ENCODE results near the gene MFAP4.

The MFAP4 gene

GRCh38 chr17:19384723-19385391 lies 2.1 kb downstream of the MFAP4 start:
- FAIRE-seq, result no peak

- no peak for FAIRE-seq
Observed at GRCh38 chr17:19383681-19384470, 3.1 kb downstream of the MFAP4 start.

- no peak for FAIRE-seq
Observed at GRCh38 chr17:19382531-19383444, 4.2 kb downstream of the MFAP4 start.

- no peak for FAIRE-seq
Observed at GRCh38 chr17:19381741-19382444, 5.1 kb downstream of the MFAP4 start.

- no peak for FAIRE-seq
Observed at GRCh38 chr17:19381361-19381740, 5.6 kb downstream of the MFAP4 start.

- no peak for FAIRE-seq
Observed at GRCh38 chr17:19380481-19381301, 6.3 kb downstream of the MFAP4 start.

- FAIRE-seq, result no peak
Observed at GRCh38 chr17:19379361-19380065, 7.5 kb downstream of the MFAP4 start.

- no peak for FAIRE-seq
Observed at GRCh38 chr17:19378416-19379360, 8.3 kb downstream of the MFAP4 start, which contains the start of gene MAPK7. Gene MAPK7 (plus strand): TSS chr17:19378498. CDS start chr17:19378901, 403 bp downstream.

GRCh38 chr17:19377602-19378415 lies 9.2 kb downstream of the MFAP4 start:
- FAIRE-seq, result peak; percentile 95

GRCh38 chr17:19376811-19377210 lies 10.2 kb downstream of the MFAP4 start:
- no peak for FAIRE-seq

- no peak for FAIRE-seq
Observed at GRCh38 chr17:19375732-19376131, 11.3 kb downstream of the MFAP4 start.

- FAIRE-seq, result no peak
Observed at GRCh38 chr17:19374136-19374535, 12.9 kb downstream of the MFAP4 start.

- FAIRE-seq, result no peak
Observed at GRCh38 chr17:19372866-19373504, 14.0 kb downstream of the MFAP4 start.

- no peak for FAIRE-seq
Observed at GRCh38 chr17:19372439-19372838, 14.6 kb downstream of the MFAP4 start.

- FAIRE-seq, result no peak
Observed at GRCh38 chr17:19372011-19372370, 15.0 kb downstream of the MFAP4 start.

GRCh38 chr17:19371259-19372010 lies 15.6 kb downstream of the MFAP4 start:
- no peak for FAIRE-seq

- no peak for FAIRE-seq
Observed at GRCh38 chr17:19370493-19370960, 16.5 kb downstream of the MFAP4 start.
